ENCODE measurements around the gene GRM4.

Gene GRM4

DNA sequence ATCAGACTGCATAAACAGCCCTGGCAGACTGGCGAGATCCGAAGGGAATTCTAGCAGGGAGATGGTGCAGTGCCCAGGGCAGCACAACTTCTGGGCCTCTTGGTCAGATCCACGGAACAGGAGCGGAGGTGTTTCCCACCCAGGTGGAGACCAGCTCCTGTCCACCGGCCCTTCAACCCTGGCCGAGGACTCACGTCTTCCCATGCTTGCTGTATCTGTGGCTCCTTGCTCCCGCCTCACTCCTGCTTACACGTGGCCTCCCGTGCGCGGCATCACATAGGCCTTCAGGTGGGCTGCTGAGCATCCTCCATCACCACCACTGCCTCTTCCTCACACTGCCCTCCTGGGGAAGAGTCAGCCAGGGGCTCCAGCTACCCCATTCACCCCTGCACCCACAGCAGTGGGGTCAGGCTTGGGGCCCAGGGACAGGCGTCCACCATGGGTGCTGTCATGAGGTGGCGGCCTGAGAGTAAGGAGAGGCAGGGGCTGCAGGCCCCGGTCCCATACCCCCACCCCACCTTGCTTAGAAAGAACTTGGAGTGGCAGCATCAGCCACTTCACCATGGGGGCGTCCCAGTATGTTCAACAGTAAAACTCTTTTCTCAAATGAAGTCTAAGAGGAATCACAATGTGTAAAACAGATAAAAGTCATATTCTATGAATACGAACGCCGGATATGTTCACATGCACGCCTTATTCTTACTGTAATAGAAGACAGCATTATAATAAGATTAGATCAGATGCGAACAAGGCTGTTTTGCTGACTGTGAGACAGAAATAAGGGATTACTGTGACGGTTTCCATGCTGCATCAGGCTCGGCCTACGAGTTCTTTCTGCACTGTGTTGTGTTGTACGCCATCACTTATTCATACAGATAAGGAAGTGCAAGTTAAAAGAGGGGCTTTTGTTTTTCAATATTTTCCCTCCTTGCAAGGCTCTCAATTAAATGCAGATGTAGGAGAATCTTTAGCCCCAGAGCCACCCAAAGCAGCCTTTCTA is 165.4 kb downstream of the GRM4 start:
- DNase-seq (ENCODE audit: low read depth, low spot score): no peak

DNA sequence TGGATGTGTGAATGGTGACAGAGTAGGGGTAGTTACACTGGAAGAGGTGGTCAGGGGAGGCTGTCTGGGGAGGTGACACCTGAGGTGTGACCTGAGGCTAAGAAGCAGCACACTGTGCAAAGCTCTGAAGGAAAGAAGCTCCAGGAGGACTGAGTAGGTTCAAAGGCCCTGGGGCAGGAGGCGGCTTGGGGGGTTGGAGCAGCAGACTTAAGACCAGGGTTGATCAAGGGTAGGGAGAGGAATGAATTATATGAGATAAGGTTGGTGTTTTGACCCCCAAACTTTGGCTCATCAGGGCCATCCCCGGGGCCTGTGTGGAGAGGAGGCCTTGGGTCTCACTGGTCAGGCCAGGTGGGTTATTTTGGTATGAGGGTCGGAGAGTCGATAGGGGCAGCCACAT is 166.1 kb downstream of the GRM4 start:
- no peak for DNase-seq (ENCODE audit: low read depth, low spot score)

DNA sequence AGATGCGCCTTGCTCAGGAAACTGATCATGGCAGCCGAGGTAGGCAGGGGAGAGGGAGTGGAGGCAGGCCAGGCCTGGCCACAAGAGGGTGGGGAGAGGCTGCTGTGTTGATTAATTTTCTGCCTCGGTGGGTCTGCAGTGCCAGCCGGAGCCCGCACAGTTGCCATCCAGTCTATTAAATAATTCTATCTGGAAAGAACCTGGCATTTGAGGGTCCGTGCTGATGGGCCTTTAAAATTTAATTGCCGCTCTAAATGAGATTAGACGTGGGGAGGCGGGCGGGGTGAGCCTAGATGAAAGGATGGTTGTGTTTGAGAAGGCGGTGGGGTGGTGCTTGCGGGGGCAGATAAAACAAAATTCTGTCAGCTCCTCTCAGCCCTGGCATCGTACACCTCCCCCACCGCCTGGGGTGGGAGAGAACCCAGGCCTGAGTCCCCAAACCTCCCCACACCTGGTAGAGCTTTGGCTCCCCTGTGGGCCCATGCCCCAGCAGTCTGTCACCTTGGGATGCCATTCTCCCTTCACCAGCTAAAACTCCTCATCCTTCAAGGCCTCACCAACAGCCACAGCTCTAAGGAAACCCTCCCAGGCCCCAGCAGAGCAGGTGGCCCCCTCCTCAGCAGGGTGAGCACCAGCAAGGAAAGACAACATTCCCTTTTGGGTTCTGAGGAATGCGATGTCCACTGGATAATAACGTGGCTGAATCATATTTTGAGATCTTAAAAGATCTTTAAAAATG is 167.3 kb downstream of the GRM4 start:
- no peak for DNase-seq (ENCODE audit: low read depth, low spot score)

DNA sequence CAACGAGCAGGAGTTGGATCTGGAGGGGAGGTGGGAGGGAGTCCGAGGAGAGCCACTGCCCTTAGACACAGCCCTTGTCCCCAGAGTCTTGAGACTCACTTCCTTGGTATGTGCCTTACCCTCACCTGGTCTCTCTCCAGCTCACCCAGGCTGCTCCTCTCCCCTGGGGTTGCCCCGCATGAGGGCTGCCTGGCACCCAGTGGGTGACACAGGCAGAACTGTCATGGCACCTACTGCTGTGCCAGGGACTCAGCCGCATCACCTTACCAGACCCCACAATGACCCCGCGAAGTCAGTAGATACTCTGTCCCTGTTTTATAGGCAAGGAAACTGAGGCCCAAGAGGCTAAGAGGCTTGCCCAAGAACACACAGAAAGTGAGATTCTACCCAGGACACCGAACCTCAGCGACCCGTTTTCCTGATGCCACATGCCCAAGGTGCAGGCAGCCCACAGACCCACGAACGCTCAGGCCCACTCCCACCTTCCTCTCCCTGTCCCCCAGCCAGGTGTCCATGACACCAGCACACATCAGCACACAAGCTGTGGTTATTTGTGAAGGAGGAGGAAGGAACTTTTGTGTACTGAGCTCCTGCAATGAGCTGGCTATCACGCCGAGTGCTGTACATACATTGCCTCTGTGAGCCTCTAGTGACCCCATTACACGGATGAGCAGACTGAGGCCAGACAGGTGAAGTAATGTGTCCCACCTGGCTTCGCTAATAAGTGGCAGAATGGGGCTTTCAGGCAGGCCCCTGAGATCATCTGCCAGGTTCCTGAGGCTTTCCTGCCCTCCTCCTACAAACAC is 168.1 kb downstream of the GRM4 start:
- DNase-seq (ENCODE audit: low read depth, low spot score): no peak

DNA sequence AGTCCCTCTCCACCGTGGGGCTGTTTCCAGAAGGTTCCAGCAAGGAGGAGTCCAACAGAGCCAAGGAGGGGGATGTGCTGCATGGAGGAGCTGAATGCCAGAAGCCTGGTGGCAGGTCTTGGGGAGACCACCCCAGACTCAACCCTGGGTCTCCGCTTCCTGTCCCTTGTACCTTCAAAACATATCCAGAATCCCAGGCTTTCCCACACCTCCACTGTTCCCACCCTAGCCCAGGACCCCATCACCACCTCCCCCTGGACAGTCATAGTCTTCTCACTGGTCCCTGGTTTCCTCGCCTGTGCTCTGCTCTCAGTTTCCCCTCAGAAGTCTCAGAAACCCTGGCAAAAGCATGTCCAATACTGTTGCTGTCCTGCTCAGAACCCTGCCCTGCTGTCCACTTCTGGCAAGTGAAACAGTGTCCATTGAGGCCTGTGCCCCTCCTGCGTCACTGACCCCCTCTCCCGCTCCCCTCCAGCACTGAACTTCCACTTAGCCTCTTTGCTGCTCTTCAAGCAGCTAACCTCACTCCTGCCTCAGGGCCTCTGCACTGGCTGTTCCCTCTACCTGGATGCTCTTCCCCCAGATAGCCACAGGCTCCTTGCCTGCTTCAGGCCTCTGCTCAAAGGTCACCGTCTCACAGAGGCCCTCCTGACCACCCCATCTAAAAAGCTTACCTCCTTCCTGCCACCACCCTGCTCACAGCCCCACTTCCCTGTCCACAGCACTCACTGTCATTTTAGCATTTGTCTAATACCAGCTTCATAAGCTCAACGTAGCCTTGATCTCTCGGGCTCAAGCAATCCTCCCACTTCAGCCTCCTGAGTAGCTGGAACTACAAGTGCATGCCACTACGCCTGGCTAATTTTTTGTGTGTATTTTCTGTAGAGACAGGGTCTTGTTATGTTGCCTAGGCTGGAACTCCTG is 169.2 kb downstream of the GRM4 start:
- DNase-seq (ENCODE audit: low read depth, low spot score): no peak

DNA sequence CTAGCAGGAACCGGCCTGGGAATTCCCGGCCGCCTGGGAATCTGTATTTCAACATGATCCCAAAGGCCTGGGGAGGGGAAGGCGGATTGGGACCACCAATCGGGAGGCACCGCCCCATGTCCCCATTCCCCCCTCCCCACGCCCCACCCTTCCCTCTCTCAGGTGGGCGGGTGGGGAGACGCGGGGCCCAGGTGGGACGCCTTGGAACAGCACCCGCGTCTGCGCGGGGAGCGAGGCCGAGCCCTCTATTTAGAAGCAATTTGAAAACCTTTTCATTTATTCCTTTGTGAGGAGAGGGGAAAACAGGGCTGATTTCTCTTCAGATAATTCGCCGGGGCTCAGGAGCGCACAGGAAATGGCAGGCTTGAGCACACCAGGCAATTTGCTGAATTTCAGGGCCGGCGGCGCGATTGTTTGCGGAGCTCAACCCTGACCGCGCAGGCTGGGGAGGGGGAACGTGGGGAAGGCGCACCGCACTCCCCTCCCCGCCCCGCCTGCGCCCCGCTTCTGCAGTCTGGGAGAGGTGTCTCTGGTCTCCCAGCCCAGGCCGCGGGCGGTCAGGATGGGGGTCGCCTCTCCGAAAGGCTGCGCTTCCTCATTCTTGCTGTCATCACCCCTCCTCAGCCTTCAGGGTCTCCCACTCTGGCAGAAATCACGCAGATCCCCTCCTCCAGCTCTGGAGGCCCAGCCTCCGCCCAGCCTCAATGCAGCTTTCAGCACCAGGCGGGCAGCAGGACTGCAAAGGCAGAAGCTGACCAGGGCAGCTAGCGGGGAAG is 170.0 kb downstream of the GRM4 start:
- no peak for DNase-seq (ENCODE audit: low read depth, low spot score)

DNA sequence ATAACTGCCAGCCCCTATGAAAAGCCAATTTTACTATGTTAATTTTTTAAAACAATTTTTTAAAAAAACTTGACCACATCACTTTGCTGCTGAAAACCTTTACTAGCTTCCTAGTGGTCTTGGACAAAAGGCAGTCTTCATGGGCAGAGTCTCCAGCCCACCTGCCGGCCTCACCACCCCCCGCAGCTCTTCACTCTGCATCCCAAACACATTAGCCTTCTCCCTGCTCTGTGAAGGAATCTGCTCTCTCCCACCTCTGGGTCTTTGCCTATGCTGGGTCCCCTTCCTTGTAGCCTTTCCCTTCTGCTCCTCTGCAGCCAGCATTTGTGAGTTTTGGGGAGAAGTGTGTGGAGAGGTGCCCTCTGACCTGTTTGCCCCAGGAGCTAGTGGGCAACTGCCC is 171.4 kb downstream of the GRM4 start:
- no peak for DNase-seq (ENCODE audit: low read depth, low spot score)

DNA sequence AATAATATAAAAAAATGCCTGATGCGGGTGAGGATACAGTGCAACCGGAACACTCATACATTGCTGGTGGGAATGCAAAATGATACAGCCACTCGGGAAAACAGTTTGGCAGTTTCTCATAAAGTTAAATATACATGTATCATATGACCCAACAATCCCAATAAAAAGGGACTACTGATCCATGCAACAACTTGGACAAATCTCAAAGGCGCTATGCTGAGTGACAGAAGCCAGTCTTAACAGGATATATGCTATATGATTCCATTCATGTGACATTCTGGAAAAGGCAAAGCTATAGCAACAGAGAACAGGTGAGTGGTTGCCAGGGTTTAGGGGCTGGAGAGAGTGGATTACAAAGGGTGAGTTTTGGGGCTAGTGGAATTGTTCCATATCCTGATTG is 171.9 kb downstream of the GRM4 start:
- DNase-seq (ENCODE audit: low read depth, low spot score): no peak

DNA sequence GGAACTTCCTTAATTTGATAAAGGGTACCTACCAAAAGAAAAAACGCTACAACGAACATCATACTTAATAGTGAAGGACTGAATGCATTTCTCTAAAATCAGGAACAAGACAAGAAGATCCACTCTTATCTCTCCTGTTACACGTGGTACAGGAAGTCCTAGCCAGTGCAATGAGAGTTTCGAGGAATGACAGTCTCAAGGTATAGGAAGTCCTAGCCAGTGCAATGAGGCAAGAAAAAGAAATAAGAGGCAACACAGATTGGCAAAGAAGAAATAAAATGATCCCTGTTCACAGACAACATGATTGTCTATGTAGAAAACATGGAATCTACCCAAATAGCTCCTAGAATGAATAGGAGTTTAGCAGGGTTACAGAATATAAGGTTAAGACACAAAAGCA is 174.3 kb downstream of the GRM4 start:
- no peak for DNase-seq (ENCODE audit: low read depth, low spot score)

All from ELF-1 (cell line).